ENCODE data around the gene IQUB. TPM values are rescaled to one million over a fixed set of nuclear protein-coding genes. Genes with fewer than 3 reads are reported as not detected.

Gene IQUB
- total RNA-seq, 5 donors from 2014 or later (not counting 1 experiment from before 2014, with no cell fraction given): 0.09 TPM; not detected in 3

GRCh38 chr7:123562121-123562520, 27.7 kb upstream of the IQUB start:
- H3K36me3 Mint-ChIP-seq: no peaks in the 10 kb centered on the region
- POLR2A ChIA-PET: interaction anchor here in 1 of 2 donors (0.6 kb wide), 1 partner anchor 27 kb away, joined by 4 read pairs; no protein-coding TSS in a partner anchor

DNA sequence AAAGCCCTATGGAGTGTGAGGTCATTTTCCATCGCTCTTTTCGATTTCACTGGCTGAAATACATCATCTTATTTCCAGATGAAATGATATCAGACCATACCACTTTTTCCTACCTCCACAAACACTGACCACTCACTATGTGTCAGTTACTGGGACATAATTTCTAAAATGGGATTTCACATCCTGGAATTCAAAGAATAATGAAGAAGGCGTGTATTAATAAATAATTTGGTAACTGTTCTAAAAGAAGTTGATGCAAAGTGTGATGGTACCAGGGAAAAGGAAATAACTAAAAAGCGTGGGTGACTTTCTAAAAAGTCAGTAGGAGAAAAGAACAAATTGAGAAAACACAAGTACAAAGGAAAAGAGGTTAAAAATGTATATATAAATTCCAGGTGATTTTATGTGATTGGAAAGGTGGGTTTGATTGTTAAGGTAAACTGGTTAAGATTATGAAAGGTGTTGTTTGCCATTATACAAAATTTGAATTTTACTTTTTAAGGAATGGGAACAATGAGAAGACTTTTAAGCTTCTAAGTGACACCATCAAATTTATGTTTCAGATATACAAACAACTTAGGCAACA, 24.0 kb upstream of the IQUB start:
- peak overlapping the region; percentile 84 for H3K27ac ChIP-seq (ENCODE audit: low read length)
- H3K27me3 ChIP-seq (replicated peaks in 1 of 2; ENCODE audit: control insufficient read depth in 2 of 2, extremely low read depth in 1 of 2, insufficient read depth in 2 of 2, low read length in 1 of 2): no peaks in the 10 kb centered on the region
- no peaks in the 10 kb centered on the region for H3K9me3 ChIP-seq
- Mint-ChIP-seq H3K27ac (no peak overlapping the region), H3K4me3 (no peak overlapping the region), H3K36me3 (peaks cover under 1% of the 10 kb centered on the region), H3K27me3 (peaks cover 2 to 6% of the 10 kb centered on the region in 2 donors), H3K4me1 (peaks cover 4 to 5% (median 5%) of the 10 kb centered on the region in 3 donors), H3K9me3 (no peaks in the 10 kb centered on the region)
- no peak for ATAC-seq (replicated peaks in 1 of 4)
- ChIA-PET CTCF (interaction anchor here (0.9 to 2.9 kb wide), 7 partner anchors 14 to 191 kb away, joined by 3 to 29 read pairs (median 3); partner anchors contain the start of genes IQUB (in 1 of the 2) and WASL (in 1 of the 2)), POLR2A (interaction anchor here (0.5 to 2.5 kb wide), 4 partner anchors 23 to 190 kb away, joined by 4 to 16 read pairs (median 4); partner anchors contain the start of genes IQUB (in 2 of the 2) and WASL (in 1 of the 2))
- DNase-seq: no peak
- H3K4me3 ChIP-seq (ENCODE audit: control insufficient read depth in 1 of 2, extremely low read depth in 1 of 2, low read length in 1 of 2): peak overlapping the region; percentile 76 to 97
- 94% methylated on average over 2 of the region's 4 CpGs for WGBS (ENCODE audit: insufficient coverage)
- H3K4me1 ChIP-seq (ENCODE audit: control insufficient read depth in 1 of 2, extremely low read depth in 1 of 2, insufficient read depth in 2 of 2, low read length in 2 of 2): peaks cover 10 to 12% of the 10 kb centered on the region in 2 experiments
- peaks cover 0 to 7% of the 10 kb centered on the region in 2 donors for H3K36me3 ChIP-seq (ENCODE audit: control insufficient read depth in 2 of 2, extremely low read depth in 1 of 2, insufficient read depth in 1 of 2, low read length in 1 of 2)

More at GRCh38 chr7:123562121-123562520, 27.7 kb upstream of the IQUB start:
- Histone ChIP-seq H3K36me3 (ENCODE audit: control insufficient read depth in 2 of 2, extremely low read depth in 1 of 2, insufficient read depth in 1 of 2, low read length in 1 of 2) (no peaks in the 10 kb centered on the region), H3K27ac (ENCODE audit: low read length) (no peak overlapping the region), H3K9me3 (no peaks in the 10 kb centered on the region), H3K27me3 (replicated peaks in 1 of 2; ENCODE audit: control insufficient read depth in 2 of 2, extremely low read depth in 1 of 2, insufficient read depth in 2 of 2, low read length in 1 of 2) (no peaks in the 10 kb centered on the region), H3K4me1 (ENCODE audit: control insufficient read depth in 1 of 2, extremely low read depth in 1 of 2, insufficient read depth in 2 of 2, low read length in 2 of 2) (peaks cover 4 to 5% of the 10 kb centered on the region in 2 experiments), H3K4me3 (ENCODE audit: control insufficient read depth in 1 of 2, extremely low read depth in 1 of 2, low read length in 1 of 2) (no peak overlapping the region)
- no peak overlapping the region for H3K4me3 Mint-ChIP-seq
- ATAC-seq (replicated peaks in 1 of 4) (no peak), DNase-seq (no peak)
- CTCF ChIA-PET: interaction anchor here (0.6 to 1.2 kb wide), 2 partner anchors 17 to 173 kb away, joined by 3 to 6 read pairs; no protein-coding TSS in a partner anchor
- no peak overlapping the region for H3K27ac Mint-ChIP-seq
- H3K9me3 Mint-ChIP-seq: no peaks in the 10 kb centered on the region
- no peaks in the 10 kb centered on the region for H3K4me1 Mint-ChIP-seq
- H3K27me3 Mint-ChIP-seq: peaks cover 2 to 10% of the 10 kb centered on the region in 2 donors

DNA sequence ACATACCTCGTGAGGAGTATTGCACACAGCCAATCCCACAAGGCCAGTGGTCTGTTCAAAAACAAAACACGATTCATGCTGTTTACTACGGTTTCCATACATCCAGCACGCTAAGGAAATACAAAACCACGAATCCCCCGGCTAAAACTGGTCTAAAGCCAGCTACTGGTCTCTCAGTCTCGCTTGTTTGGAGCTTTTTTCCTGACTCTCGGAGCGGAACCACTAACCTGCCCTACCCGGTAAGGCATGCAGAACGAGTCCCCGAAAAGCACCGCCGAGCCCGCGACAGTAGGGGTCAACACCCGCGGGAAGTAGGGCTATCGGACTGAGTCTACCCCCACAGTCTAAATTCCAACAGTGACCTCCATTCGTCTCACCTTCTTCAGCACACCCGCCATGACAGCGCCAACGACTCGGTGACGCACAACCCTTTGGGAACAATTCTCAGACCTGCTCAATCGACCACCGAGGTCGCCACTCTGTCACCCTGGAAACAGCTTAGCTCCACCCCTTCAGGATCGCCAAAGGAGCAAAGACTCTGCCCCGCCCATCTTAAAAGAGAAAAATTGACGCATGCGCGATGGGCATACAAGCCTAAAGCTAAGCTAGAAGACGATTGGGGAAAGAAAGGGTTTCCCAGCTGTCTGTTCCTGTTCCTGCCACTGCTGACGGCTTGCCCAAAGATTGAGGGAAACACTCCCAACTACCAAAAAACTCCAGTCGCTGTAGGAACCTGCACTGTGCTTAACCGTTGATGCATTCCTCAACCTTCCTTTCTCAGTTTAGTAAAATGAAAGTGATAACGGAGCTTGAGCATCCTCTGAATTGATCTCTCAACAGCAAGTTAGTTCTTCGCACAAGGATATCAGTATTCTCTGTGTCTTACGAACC, 23.2 kb upstream of the IQUB start, which contains the start of gene NDUFA5:
Gene NDUFA5 (minus strand): TSS at position 421 of the 891 bp plus-strand sequence. CDS start 23 bp downstream, at position 398.
- no peak within 1 kb of the TSS for H3K27ac Mint-ChIP-seq
- H3K4me1 Mint-ChIP-seq: peaks cover 12% of the 10 kb centered on the region in 3 donors
- Histone ChIP-seq H3K4me3 (ENCODE audit: control insufficient read depth in 1 of 2, extremely low read depth in 1 of 2, low read length in 1 of 2) (peak within 1 kb of the TSS; percentile 76 to 97), H3K36me3 (ENCODE audit: control insufficient read depth in 2 of 2, extremely low read depth in 1 of 2, insufficient read depth in 1 of 2, low read length in 1 of 2) (peaks cover 0 to 10% of the 10 kb centered on the region in 2 donors), H3K4me1 (ENCODE audit: control insufficient read depth in 1 of 2, extremely low read depth in 1 of 2, insufficient read depth in 2 of 2, low read length in 2 of 2) (peaks cover 10 to 12% of the 10 kb centered on the region in 2 experiments), H3K9me3 (no peaks in the 10 kb centered on the region), H3K27me3 (replicated peaks in 1 of 2; ENCODE audit: control insufficient read depth in 2 of 2, extremely low read depth in 1 of 2, insufficient read depth in 2 of 2, low read length in 1 of 2) (no peaks in the 10 kb centered on the region), H3K27ac (ENCODE audit: low read length) (peak within 1 kb of the TSS; percentile 84)
- CTCF ChIA-PET: interaction anchor here (0.5 to 2.9 kb wide), 9 partner anchors 10 to 192 kb away, joined by 3 to 29 read pairs (median 3); partner anchors contain the start of genes IQUB (in 2 of the 2) and WASL (in 1 of the 2)
- H3K4me3 Mint-ChIP-seq: no peak within 1 kb of the TSS
- POLR2A ChIA-PET: interaction anchor here (0.5 to 2.5 kb wide), 5 partner anchors 22 to 191 kb away, joined by 3 to 16 read pairs (median 4); partner anchors contain the start of genes IQUB (in 2 of the 2) and WASL (in 1 of the 2)
- peak; percentile 91 to 99 (median 96) for DNase-seq
- 2% methylated on average over 29 of the region's 40 CpGs for WGBS (ENCODE audit: insufficient coverage)
- peaks cover 7% of the 10 kb centered on the region for H3K36me3 Mint-ChIP-seq
- peaks cover 2 to 6% of the 10 kb centered on the region in 2 donors for H3K27me3 Mint-ChIP-seq
- peak; percentile 96 to 99 (median 97) for ATAC-seq (replicated peaks in 1 of 4)
- H3K9me3 Mint-ChIP-seq: no peaks in the 10 kb centered on the region

DNA sequence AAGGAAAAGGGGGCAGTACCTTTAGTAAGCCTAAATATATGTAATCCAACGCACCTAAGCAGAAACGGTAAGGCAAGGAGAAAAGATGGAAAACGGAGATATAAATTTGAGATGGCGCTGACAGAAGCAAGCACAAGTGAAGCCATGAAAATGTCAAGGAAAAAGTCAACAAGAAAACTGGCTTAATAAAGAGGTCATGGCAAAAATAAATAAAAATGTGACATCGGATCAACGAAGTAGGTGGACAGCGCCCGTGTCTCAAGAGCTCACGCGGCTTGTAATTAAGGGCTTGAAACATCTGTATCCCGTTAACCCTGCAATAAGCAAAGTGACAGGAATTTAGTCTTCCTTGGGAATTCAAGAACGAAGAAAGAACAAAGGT, 22.6 kb upstream of the IQUB start:
- H3K4me1 ChIP-seq (ENCODE audit: control insufficient read depth in 1 of 2, extremely low read depth in 1 of 2, insufficient read depth in 2 of 2, low read length in 2 of 2): peaks cover 10 to 12% of the 10 kb centered on the region in 2 experiments
- peak overlapping the region; percentile 76 to 97 for H3K4me3 ChIP-seq (ENCODE audit: control insufficient read depth in 1 of 2, extremely low read depth in 1 of 2, low read length in 1 of 2)
- Mint-ChIP-seq H3K36me3 (peaks cover 12% of the 10 kb centered on the region), H3K4me3 (no peak overlapping the region), H3K4me1 (peaks cover 12 to 15% (median 15%) of the 10 kb centered on the region in 3 donors), H3K27ac (no peak overlapping the region), H3K9me3 (no peaks in the 10 kb centered on the region), H3K27me3 (peaks cover 2 to 6% of the 10 kb centered on the region in 2 donors)
- H3K9me3 ChIP-seq: no peaks in the 10 kb centered on the region
- WGBS (ENCODE audit: insufficient coverage): 4% methylated on average over 8 of the region's 12 CpGs
- ChIA-PET POLR2A (interaction anchor here in 1 of 2 donors (0.5 to 2.5 kb wide), 3 partner anchors 22 to 192 kb away, joined by 3 to 16 read pairs (median 3); partner anchors contain the start of gene WASL), CTCF (interaction anchor here (0.5 to 2.9 kb wide), 3 partner anchors 17 to 191 kb away, joined by 3 to 29 read pairs (median 3); no protein-coding TSS in a partner anchor)
- DNase-seq: no peak
- peak overlapping the region; percentile 84 for H3K27ac ChIP-seq (ENCODE audit: low read length)
- H3K27me3 ChIP-seq (replicated peaks in 1 of 2; ENCODE audit: control insufficient read depth in 2 of 2, extremely low read depth in 1 of 2, insufficient read depth in 2 of 2, low read length in 1 of 2): no peaks in the 10 kb centered on the region
- ATAC-seq (replicated peaks in 1 of 4): no peak
- H3K36me3 ChIP-seq (ENCODE audit: control insufficient read depth in 2 of 2, extremely low read depth in 1 of 2, insufficient read depth in 1 of 2, low read length in 1 of 2): peaks cover 0 to 11% of the 10 kb centered on the region in 2 donors

DNA sequence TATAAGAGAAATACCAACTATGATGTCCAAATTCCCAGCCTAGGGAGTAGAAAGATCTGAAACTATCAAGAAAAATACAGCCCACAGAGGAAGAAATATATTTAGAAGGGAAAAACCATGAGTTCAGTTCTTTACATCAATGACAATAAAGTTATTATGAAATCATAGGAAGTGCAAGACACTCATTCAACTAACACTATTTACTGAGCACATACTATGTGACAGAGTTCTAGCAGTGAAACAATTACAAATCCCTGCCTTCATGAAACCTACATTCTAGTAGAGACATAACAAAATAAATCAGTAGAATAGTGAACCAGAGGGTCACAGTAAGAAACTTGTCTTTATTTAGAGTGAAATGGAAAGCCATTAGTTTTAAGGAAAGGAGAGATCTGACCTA, 21.1 kb upstream of the IQUB start:
- H3K4me1 ChIP-seq (ENCODE audit: control insufficient read depth in 1 of 2, extremely low read depth in 1 of 2, insufficient read depth in 2 of 2, low read length in 2 of 2): peaks cover 10 to 12% of the 10 kb centered on the region in 2 experiments
- Mint-ChIP-seq H3K36me3 (peaks cover 17% of the 10 kb centered on the region), H3K9me3 (no peaks in the 10 kb centered on the region), H3K4me1 (peaks cover 12 to 17% (median 15%) of the 10 kb centered on the region in 3 donors), H3K27ac (no peak overlapping the region), H3K4me3 (no peak overlapping the region), H3K27me3 (no peaks in the 10 kb centered on the region)
- H3K9me3 ChIP-seq: no peaks in the 10 kb centered on the region
- no peak overlapping the region for H3K4me3 ChIP-seq (ENCODE audit: control insufficient read depth in 1 of 2, extremely low read depth in 1 of 2, low read length in 1 of 2)
- H3K27ac ChIP-seq (ENCODE audit: low read length): no peak overlapping the region
- no peak for DNase-seq
- ChIA-PET CTCF (interaction anchor here in 1 of 2 donors (1.3 kb wide), 1 partner anchor 61 kb away, joined by 3 read pairs; no protein-coding TSS in a partner anchor), POLR2A (no interaction called here)
- no peaks in the 10 kb centered on the region for H3K27me3 ChIP-seq (replicated peaks in 1 of 2; ENCODE audit: control insufficient read depth in 2 of 2, extremely low read depth in 1 of 2, insufficient read depth in 2 of 2, low read length in 1 of 2)
- H3K36me3 ChIP-seq (ENCODE audit: control insufficient read depth in 2 of 2, extremely low read depth in 1 of 2, insufficient read depth in 1 of 2, low read length in 1 of 2): peaks cover 0 to 13% of the 10 kb centered on the region in 2 donors
- ATAC-seq (replicated peaks in 1 of 4): no peak
